ENCODE data around the gene MIDN.

Gene MIDN

GRCh38 chr19:1220976-1221903 lies 27.1 kb upstream of the MIDN start:
- DNase-seq (ENCODE audit: low read depth), result no peak

GRCh38 chr19:1221904-1222255 lies 26.5 kb upstream of the MIDN start:
- no peak for DNase-seq (ENCODE audit: low read depth)

- no peak for DNase-seq (ENCODE audit: low read depth)
Measured at GRCh38 chr19:1222394-1222793, 26.0 kb upstream of the MIDN start.

- no peak for DNase-seq (ENCODE audit: low read depth)
Measured at GRCh38 chr19:1223018-1223855, 25.1 kb upstream of the MIDN start.

- no peak for DNase-seq (ENCODE audit: low read depth)
Measured at GRCh38 chr19:1224047-1224825, 24.1 kb upstream of the MIDN start.

- no peak for DNase-seq (ENCODE audit: low read depth)
Measured at GRCh38 chr19:1224847-1225246, 23.5 kb upstream of the MIDN start.

- no peak for DNase-seq (ENCODE audit: low read depth)
Measured at GRCh38 chr19:1225440-1226226, 22.8 kb upstream of the MIDN start.

GRCh38 chr19:1226227-1226518 lies 22.2 kb upstream of the MIDN start:
- no peak for DNase-seq (ENCODE audit: low read depth)

GRCh38 chr19:1226522-1227303 lies 21.7 kb upstream of the MIDN start:
- DNase-seq (ENCODE audit: low read depth), result no peak

GRCh38 chr19:1227304-1228054 lies 20.9 kb upstream of the MIDN start:
- no peak for DNase-seq (ENCODE audit: low read depth)

GRCh38 chr19:1228161-1228957 lies 20.0 kb upstream of the MIDN start:
- DNase-seq (ENCODE audit: low read depth), result no peak

- no peak for DNase-seq (ENCODE audit: low read depth)
Measured at GRCh38 chr19:1229056-1229923, 19.1 kb upstream of the MIDN start.

- no peak for DNase-seq (ENCODE audit: low read depth)
Measured at GRCh38 chr19:1229924-1230782, 18.2 kb upstream of the MIDN start.

- DNase-seq (ENCODE audit: low read depth), result no peak
Measured at GRCh38 chr19:1230783-1231489, 17.4 kb upstream of the MIDN start.

- DNase-seq (ENCODE audit: low read depth), result no peak
Measured at GRCh38 chr19:1231729-1232637, 16.4 kb upstream of the MIDN start.

- no peak for DNase-seq (ENCODE audit: low read depth)
Measured at GRCh38 chr19:1232652-1233072, 15.7 kb upstream of the MIDN start.

Measured in activated T-helper 9 cell treated with anti-CD3 and anti-CD28 coated beads, Interleukin-2, amount 50 U/mL, for 16 hours (primary cell).